Measurements from ENCODE around the gene JAG2. TPM values are rescaled to one million over a fixed set of nuclear protein-coding genes. Genes with fewer than 3 reads are reported as not detected.

The JAG2 gene
- total RNA-seq, 1 donor: 0.86 TPM

DNA sequence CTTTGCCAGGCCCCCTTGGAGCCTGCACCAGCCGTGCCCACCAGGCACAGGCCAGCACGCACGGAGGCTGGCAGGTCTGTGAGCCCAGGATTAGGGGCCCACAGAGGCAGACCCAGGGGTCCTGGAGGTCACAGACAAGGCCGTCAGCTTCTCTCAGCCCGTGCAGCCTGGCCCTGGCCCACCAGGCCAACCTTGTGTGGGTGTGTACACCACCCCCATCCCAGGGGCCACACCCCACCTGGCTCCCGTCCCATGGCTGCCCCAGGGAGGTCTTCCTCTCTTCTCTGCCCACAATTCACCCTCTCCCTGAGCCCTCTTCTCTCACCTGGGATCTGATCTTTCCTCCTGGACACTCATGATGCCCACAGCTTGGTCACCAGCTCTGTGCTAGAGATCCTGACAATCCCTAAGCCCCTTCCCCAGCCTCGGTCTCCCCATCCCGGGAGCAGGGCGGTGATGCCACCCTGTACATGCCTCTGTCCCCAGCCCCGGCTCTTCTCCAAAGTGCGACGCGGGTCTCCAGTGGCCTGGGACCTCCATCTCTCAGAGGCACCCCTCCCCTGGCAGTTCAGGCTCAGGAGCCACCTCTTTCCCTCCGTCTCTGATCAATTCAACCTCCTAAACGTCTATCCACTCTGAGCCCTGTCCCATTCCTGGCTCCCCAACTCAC lies 72.2 kb downstream of the JAG2 start:
- no peak overlapping the region for H3K4me3 ChIP-seq (ENCODE audit: low read depth, low read length)
- no peak for DNase-seq (ENCODE audit: low read depth)
- TF ChIP-seq, protein P1, sequence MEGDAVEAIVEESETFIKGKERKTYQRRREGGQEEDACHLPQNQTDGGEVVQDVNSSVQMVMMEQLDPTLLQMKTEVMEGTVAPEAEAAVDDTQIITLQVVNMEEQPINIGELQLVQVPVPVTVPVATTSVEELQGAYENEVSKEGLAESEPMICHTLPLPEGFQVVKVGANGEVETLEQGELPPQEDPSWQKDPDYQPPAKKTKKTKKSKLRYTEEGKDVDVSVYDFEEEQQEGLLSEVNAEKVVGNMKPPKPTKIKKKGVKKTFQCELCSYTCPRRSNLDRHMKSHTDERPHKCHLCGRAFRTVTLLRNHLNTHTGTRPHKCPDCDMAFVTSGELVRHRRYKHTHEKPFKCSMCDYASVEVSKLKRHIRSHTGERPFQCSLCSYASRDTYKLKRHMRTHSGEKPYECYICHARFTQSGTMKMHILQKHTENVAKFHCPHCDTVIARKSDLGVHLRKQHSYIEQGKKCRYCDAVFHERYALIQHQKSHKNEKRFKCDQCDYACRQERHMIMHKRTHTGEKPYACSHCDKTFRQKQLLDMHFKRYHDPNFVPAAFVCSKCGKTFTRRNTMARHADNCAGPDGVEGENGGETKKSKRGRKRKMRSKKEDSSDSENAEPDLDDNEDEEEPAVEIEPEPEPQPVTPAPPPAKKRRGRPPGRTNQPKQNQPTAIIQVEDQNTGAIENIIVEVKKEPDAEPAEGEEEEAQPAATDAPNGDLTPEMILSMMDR (IDR thresholded peaks at IDR 0.05; ENCODE audit: insufficient read depth, low read depth, low read length): no peak

DNA sequence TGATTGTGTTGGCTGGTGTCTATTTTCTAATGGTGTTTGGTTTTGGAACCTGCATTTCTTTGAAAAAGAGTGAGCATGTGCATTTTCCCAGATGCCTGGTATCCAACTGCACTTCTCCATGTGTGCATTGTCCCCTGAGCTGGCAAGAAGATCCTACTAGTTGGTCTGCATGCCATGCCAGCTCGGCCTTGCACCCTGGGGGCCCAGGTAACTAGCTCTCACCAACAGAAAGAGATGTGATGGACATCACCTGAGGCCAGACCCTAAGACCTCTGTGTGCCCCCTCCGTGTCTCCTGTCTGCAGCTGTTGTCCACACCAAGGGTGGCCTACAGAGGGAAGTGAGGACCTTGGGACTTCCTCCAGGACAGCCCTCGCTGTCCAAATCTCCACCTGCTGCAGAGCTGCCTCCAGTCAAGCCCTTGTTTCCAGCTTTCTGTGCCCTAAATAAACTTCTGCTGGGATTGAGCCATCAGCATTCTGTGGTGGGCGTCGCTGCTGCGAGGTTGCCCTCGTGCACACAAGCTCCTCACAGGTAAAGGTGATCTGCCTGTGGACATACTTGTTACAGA lies 73.3 kb downstream of the JAG2 start:
- TF ChIP-seq, protein P1 (IDR thresholded peaks at IDR 0.05; ENCODE audit: insufficient read depth, low read depth, low read length): no peak
- DNase-seq (ENCODE audit: low read depth): no peak
- no peak overlapping the region for H3K4me3 ChIP-seq (ENCODE audit: low read depth, low read length)

DNA sequence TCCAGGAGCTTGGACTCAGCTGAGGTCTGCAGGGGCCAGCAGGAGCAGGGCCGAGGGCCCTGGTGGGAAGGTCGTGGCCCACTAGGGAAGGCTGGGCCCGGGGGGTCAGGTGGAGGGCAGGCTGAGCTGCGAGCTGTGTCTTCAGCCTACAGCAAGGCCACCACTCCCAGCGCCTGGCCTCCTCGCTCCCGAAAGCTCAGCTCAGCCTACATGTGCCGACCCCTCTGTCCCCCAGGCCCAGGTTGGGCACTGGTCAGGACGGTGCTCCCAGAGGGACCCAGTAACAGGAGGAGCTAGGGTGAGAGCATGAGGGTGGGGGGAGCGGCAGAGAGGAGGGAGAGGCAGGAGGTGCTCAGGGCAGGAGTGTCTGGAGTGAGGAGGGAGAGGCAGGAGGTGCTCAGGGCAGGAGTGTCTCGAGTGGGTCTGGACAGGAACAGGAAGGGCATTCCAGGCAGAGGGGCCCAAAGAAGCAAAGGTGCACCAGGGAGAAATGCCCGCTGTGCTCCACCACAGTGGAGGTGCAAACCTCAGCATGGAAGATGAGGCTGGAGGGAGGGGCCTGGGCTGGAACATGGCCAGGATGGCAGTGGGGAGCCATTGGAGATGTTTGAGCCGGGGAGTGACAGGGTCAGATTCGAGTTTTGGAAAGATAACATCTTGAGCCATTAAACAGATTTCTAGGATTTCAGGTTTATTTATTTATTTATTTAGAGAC lies 74.2 kb downstream of the JAG2 start:
- peak overlapping the region; percentile 81 for H3K4me3 ChIP-seq (ENCODE audit: low read depth, low read length)
- no peak for DNase-seq (ENCODE audit: low read depth)
- TF ChIP-seq, protein P1 (IDR thresholded peaks at IDR 0.05; ENCODE audit: insufficient read depth, low read depth, low read length): no peak

DNA sequence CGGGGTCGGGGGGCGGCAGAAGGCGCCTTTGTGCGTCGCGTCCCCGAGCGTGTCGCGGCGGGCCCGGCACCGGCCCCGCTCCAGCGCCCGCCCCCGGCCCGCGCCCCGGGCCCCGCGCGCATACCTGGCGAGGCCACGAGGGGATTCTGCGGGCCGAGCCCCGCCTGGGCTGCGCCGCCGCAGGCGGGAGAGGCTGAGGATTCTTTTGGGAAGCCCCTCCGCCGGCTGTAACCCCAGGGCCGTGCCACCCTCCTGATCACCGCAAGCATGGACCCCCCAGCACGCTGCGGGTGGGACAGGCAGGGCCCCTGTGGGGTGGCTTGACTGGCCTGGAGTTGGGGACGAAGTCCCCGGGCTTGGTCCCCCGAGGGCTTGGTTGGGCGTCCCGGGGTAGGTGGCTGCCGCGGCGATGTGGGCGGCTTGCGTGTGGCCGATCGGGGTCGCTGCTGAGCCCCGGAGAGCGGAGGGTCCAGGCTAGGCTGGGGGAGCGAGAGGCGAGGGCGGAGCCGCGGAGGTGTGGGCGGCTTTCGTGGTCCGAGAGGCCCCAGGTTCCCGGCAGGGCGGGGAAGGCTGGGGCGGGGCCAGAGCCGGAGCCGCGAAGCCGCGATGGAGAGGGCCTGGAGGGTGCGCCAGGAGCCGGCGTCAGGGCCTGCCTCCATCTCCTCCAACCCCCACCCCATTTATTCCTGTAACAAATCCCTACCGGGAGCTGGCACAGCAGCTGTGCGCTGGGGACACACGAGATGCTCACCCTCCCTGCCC lies 75.0 kb downstream of the JAG2 start:
- DNase-seq (ENCODE audit: low read depth): peak; percentile 79
- TF ChIP-seq, protein P1 (IDR thresholded peaks at IDR 0.05; ENCODE audit: insufficient read depth, low read depth, low read length): peak; percentile 58
- H3K4me3 ChIP-seq (ENCODE audit: low read depth, low read length): peak overlapping the region; percentile 81

DNA sequence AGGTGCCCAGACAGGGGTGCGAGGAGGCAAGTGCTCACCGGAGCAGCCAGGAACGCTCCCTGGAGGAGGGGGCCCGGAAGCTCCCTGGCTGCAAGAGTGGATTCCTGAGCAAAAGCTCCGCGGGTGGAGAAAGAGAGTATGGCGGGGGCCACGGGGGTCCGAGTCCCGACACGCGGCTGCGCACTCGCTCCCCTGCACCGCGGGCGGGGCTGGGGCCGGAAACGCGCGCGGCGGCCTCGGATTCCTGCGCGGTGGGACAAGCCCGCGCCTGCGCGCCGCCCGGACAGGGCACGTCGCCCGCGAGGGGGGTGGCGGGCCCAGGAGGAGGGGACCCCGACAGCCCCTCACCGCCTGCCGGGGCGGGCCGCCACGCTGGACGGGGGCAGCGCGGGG lies 75.5 kb downstream of the JAG2 start:
- peak overlapping the region; percentile 81 for H3K4me3 ChIP-seq (ENCODE audit: low read depth, low read length)
- TF ChIP-seq, protein P1 (IDR thresholded peaks at IDR 0.05; ENCODE audit: insufficient read depth, low read depth, low read length): no peak
- DNase-seq (ENCODE audit: low read depth): peak; percentile 54

DNA sequence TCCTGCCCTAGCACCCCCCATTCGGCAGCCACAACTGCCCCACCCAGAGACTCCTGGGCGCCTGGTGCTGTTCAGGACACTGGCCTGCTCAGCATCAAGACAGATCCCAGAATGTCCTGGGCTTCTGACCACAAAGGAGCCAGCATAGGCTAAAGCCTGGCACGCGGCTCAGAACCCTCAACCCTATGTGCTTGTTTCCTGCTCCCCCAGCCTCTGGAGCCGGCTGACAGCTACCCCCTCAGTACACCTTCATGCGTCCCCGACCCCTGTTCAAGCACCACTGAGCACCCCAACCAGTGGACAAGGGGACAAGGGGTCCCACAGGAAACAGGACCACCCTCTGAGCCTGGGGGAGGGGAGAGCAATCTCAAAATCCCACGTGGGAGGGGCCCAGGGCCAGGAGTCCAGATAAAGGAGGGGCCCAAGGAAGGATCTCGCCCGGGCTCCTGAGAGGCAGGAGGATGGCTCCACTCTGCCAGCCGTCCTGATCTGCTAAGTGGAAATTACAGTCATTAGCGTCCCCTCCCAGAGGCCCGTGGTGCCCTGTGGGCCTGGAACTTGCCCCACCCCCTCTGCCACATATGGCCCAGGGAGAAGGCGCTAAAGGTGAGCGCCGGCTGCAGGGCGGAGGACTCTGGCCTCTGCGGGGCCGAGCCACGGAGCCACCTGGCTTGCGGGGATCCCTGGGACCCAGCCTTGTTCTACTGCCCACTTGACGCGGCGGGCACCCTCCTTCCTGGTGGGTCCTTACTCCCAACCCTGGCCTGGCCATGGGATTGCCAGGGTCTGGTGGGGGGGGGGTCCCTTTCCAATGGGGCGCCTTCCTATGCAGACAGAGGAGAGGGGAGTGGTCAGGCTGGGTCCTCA lies 76.2 kb downstream of the JAG2 start:
- H3K4me3 ChIP-seq (ENCODE audit: low read depth, low read length): peak overlapping the region; percentile 81
- TF ChIP-seq, protein P1 (IDR thresholded peaks at IDR 0.05; ENCODE audit: insufficient read depth, low read depth, low read length): no peak
- peak; percentile 54 for DNase-seq (ENCODE audit: low read depth)

Data from fibroblast of villous mesenchyme (primary cell).